CD4-positive, alpha-beta T cell treated with Interleukin-6 at 100 ng/mL for 8 hours (primary cell): ENCODE results near the gene SKAP1.
"Not testable (repeated sequence)": the region's sequence is repeated elsewhere in the genome, so short reads cannot be mapped to it uniquely, and the experiment has no call there.

Experiments used
- DNase-seq: peaks from one replicate; pipeline ENCODE4 v3.0.0-alpha.2; 2020; ENCODE audit warnings: mixed read lengths, low spot score

Gene SKAP1

DNA sequence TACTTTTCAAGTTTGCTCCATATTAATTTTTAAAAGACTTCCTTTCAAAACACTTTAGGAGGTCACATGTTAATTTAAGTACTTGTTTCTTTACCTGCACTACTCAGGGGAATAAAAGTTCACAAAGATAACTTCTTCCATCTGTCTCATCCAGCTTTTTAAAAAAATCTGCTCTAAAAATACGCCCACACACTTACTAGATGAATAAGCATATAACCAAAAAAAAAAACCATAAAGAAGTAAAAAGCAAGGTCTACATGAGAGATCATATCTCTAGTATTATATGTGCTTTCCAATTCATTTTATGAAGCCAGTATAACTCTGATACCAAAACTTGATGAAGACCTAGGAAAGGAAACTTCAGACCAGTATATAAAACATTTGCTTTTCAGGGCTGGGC is 17.2 kb downstream of the SKAP1 start:
- no peak for DNase-seq

DNA sequence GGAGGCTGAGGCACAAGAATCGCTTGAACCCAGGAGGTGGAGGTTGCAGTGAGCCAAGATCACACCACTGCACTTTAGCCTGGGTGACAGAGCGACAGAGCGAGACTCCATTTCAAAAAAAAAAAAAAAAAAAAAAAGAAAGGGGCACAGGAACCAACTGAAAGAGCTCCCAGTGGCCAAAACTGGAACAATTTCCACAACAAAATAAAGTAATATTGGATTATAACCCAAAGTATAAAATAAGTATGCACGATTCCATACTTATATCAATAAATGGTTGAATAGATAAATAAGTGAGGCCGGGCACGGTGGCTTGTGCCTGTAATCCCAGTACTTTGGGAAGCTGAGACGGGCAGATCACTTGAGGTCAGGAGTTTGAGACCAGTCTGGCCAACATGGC is 19.2 kb downstream of the SKAP1 start:
- DNase-seq: not testable (repeated sequence)

DNA sequence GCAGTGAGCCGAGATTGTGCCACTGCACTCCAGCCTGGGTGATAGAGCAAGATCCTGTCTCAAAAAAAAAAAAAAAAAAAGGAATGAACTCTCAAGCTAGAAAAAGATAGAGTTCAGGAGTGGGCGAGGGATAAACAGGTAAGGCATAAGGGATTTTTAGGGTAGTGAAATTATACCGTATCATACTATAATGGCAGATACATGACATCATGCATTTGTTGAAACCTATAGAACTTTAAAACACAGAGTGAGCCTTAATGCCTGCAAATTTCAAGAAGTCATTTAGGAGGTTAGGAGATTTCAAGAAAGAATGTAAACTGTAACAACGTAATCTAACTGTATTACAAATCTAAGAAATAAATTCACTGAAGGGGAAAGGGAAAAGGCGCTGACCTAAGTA is 20.4 kb downstream of the SKAP1 start:
- no peak for DNase-seq

GRCh38 chr17:48406936-48407567 is 23.0 kb downstream of the SKAP1 start:
- no peak for DNase-seq

- DNase-seq: no peak
Observed at GRCh38 chr17:48394821-48395220, 35.2 kb downstream of the SKAP1 start.

GRCh38 chr17:48393283-48393682 is 36.7 kb downstream of the SKAP1 start:
- no peak for DNase-seq

GRCh38 chr17:48392857-48393256 is 37.2 kb downstream of the SKAP1 start:
- no peak for DNase-seq

GRCh38 chr17:48391444-48391843 is 38.6 kb downstream of the SKAP1 start:
- DNase-seq: no peak

GRCh38 chr17:48389903-48390302 is 40.1 kb downstream of the SKAP1 start:
- DNase-seq: no peak

GRCh38 chr17:48388955-48389743 is 40.9 kb downstream of the SKAP1 start:
- DNase-seq: no peak

DNA sequence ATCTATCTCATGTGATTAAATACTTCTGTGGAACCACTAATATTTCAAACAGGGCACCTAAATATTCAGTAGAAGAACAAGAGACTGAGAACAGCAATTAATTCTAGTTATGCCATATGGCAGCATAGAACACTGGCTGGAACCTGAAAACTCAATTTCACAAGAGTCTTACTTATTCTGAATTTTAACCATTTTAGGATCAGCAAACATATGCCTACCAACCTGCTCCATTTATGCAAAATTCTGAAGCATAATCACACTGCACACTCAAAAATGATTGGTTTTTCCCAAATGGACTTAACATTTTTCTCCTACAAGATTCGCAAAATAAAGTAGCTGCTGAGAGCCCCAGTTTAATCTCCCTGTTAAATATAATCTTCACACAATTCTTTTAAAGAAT is 43.2 kb downstream of the SKAP1 start:
- no peak for DNase-seq

DNA sequence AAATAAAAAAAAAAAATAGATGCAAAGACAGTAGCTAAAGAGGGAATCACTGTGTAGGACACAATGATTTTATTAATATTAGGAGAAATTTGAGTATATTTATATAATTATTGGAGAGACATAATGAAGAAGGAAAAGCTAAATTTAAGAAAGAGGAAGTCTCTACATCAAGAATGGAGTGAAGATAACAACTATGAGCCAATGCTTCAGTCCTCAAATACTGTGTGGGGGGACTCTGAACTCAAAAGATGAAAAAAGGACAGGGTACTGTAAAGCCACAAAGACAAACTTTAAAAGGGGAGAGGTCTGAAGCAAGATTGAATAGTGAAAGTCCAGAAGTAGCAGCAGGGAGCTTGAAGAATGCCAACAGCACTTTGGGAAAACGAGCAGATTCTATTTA is 44.7 kb downstream of the SKAP1 start:
- no peak for DNase-seq

DNA sequence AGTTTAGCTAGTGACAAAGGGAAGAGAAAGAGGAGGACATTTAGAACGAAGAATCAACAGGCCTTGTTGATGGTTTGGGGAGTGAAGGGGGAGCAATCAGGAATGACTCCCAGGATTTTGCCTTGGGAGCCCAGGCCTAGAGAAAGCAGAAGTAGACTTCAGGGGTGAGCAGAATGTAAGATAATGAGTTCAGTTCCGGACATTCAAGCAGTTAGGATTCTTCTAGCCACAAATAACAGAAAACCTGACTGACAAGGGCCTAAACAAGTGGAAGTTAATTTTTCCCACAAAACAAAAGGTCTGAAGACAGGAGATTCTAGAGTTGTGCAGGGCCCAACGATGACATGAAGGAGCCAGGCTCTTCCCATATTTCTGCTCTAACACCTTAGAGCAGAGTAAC is 45.9 kb downstream of the SKAP1 start:
- DNase-seq: no peak

- no peak for DNase-seq
Observed at GRCh38 chr17:48382989-48383388, 47.0 kb downstream of the SKAP1 start.

DNA sequence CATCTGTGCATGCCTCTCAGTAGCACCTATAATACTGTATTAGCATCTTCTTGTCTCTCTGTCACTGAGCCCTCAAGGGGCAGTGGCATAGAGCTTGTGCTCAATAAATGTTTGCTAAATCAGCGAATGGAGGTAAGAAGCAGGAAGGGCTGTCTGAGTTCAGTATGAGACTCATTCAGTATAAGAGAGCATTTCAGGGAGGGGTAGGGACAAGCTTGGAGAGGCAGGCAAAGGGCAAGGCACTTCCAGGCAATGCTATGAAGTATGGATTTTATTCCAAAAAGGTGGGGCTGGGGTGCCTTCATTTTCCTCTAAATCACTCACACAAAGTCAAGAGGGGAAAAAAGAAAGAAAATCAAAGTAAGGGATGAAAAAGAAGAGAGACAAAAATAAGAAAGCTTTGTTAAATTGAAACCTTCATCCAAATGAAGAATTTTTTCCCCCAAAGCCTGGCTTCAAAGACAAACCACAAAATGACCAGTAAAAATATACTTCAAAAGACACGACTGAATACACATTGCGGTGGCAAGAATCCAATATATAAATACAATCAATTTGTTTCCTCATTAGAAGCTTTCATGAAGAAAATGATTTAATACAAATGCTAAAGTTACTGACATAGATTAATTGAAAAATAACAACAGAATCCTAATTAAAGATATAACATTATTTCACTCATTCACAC is 51.2 kb downstream of the SKAP1 start:
- no peak for DNase-seq

DNA sequence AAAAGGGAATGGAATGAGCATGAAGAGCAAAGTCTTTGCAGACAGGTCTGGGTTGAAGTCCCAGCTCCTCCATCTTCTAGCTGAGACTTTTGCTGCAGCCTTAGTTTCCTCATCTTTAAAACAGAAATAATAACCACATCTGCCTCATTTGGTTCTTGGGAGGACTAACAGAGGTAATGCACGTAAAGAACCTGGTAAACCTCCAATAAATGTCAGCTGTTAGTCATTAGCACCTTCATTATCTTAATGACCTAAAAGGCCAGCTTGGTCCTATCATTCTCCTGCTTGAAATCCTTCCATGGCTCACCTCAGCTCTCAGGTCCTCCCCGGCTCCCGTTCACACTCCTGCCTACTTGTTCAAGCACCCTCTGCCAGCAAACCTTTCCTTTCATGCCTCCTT is 51.8 kb downstream of the SKAP1 start:
- DNase-seq: no peak

- DNase-seq: no peak
Observed at GRCh38 chr17:48376682-48377325, 53.2 kb downstream of the SKAP1 start.

DNA sequence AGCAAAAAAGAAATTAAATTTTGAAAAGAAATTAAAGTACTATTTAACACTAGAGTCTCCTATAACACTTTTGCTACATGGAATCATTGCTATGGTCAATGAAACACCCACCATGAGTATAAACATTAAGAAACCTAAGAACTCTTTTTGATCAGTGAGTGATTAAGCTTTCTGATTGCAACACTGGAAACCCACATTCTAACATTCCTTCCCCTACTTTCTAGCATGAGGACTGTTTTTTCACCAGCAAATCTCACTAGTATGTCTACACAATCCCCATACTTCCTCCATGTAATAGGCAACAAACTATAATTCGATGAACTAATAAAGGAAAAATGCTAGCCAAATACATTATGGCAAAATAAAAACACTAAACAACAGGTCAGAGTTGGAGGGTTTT is 54.7 kb downstream of the SKAP1 start:
- no peak for DNase-seq

GRCh38 chr17:48374650-48375230 is 55.3 kb downstream of the SKAP1 start:
- peak; percentile 21 for DNase-seq

DNA sequence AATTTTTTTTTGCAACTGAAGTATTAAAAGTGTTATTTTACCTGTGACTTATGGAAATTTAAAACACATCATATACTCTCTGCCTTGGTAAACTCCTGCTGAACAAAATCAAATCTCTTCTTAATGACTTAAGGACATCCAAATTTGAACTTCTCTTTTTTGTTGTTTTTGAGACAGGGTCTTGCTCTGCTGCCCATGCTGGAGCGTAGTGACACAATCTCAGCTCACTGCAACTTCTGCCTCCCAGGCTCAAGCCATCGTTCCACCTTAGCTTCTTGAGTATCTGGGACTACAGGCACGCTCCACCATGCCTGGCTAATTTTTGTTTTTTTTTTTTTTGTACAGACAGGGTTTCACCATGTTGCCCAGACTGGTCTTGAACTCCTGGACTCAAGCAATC is 56.1 kb downstream of the SKAP1 start:
- DNase-seq: no peak

GRCh38 chr17:48373130-48373830 is 56.7 kb downstream of the SKAP1 start:
- DNase-seq: no peak

DNA sequence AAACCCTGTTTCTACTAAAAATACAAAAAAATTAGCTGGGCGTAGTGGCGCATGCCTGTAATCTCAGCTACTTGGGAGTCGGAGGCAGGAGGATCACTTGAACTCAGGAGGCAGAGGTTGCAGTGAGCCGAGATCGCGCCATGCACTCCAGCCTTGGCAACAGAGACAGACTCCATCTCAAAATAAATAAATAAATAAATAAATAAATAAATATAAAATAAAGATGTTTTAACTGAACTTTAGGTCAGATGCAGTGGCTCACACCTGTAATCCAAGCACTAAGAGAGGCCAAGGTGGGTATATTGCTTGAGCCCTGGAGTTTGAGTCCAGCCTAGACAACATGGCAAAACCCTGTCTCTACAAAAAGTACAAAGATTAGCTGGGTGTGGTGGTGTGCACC is 61.0 kb downstream of the SKAP1 start:
- DNase-seq: not testable (repeated sequence)
